Measurements from ENCODE around the gene NCAM1.

DNA sequence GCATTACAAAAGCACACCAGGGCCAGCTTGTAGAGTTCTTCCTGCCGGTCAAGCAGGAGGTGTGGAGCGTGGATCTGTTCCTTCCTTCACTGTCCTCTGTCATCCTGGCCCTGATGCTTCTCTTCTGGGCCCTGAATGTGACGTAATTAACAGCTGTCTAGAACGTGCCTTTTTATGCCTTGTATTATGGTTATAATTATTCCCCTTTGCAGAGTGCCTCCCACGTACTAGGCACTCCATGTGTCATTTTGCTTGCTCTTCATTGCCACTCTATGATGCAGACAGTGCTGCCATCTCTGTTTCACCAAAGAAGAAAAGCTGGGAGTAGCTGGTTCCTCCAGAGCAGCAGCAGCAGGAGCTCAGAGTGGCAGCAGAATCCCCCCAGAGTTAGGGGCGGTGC lies 221.1 kb downstream of the NCAM1 start:
- TF ChIP-seq POLR2A (IDR thresholded peaks at IDR 0.05; ENCODE audit: borderline replicate concordance, extremely low read depth, insufficient read depth, insufficient read length): no peak
- no peak for TF ChIP-seq POLR2AphosphoS5 (IDR thresholded peaks at IDR 0.05; ENCODE audit: low read depth, low read length)
